GM19193 (cell line): ENCODE measurements around the gene ADAMTS9.

Source experiments
- POLR2A ChIP-seq: IDR thresholded peaks from 4 replicates; pipeline ENCODE4 v1.6.1; 2011; ENCODE audit not compliant: insufficient read depth, insufficient read length; ENCODE audit errors: extremely low read depth

ADAMTS9 gene

GRCh38 chr3:64523324-64523723 is 164.5 kb downstream of the ADAMTS9 start:
- TF ChIP-seq POLR2A: no peak

GRCh38 chr3:64520334-64520733 is 167.5 kb downstream of the ADAMTS9 start:
- no peak for TF ChIP-seq POLR2A

GRCh38 chr3:64518950-64519349 is 168.8 kb downstream of the ADAMTS9 start:
- no peak for TF ChIP-seq POLR2A

DNA sequence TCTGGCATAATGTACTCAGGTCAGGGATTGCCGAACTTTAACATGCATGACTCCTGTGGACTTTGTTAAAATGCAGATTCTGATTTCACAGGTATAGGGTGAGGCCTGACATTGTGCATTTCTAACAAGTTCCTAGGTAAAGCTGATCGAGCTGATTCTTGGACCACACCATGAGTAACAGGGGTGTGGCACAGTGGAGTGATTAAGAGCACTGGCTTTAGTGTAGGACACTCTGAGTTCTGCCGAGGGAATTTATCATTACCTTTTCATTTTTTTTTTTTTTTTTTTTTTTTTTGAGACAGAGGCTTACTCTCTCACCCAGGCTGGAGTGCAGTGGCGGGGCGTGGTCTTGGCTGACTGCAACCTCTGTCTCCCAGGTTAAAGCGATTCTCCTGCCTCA is 169.3 kb downstream of the ADAMTS9 start:
- no peak for TF ChIP-seq POLR2A

GRCh38 chr3:64514889-64515288 is 172.9 kb downstream of the ADAMTS9 start:
- TF ChIP-seq POLR2A: no peak

GRCh38 chr3:64509206-64509605 is 178.6 kb downstream of the ADAMTS9 start:
- TF ChIP-seq POLR2A: no peak

- TF ChIP-seq POLR2A: no peak
Measured at GRCh38 chr3:64508140-64508539, 179.7 kb downstream of the ADAMTS9 start.

GRCh38 chr3:64506255-64506654 is 181.5 kb downstream of the ADAMTS9 start:
- TF ChIP-seq POLR2A: no peak

DNA sequence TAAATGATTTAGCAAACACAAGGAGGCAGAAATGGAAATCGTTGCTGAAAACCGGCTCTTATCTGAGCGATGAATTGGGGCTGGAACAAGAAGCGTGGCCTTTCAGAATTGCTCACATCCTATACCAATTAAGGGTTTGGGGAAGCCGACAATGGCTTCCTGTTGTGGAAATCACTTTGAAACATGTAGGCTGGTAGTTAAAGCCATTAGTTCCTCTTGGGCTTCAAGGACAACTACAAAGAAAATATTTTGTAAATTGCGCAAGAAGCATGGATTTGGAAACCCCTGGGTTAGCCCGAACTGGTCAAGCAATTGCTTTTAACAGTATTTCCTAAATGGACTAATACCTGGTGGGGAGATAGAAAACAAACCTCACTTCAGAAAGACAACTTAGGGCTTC is 182.4 kb downstream of the ADAMTS9 start:
- TF ChIP-seq POLR2A: no peak

GRCh38 chr3:64502284-64502683 is 185.5 kb downstream of the ADAMTS9 start:
- no peak for TF ChIP-seq POLR2A

DNA sequence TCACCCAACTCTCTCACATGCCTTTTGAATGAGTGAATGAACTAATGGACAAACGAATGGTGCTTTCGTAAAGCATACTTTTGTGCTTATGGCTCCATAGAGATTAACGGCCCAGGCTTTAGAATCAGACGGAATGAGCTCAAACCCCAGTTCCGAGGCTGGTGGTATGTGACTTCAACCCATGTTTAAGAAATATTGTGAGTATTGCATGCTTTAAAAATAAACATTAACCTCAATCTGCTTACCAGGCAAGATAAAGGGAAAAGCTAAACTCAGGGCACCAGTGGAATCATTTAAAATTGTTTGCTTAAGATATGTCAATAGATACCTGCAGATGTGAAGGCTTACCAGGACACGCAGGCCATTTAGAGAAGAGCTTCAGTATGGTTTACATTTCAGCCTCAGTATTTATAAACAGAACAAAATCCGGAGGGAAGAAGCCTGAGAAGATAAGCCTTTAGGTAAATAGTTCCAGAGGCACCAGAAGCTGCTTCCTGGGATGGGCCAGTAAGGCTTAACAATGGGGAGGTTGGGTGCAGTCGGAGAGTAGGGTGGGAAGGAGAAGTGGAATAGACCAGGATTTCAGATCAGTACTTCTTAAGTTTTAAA is 186.4 kb downstream of the ADAMTS9 start:
- no peak for TF ChIP-seq POLR2A

- TF ChIP-seq POLR2A: no peak
Measured at GRCh38 chr3:64496786-64497490, 190.9 kb downstream of the ADAMTS9 start.

GRCh38 chr3:64495781-64496334 is 191.9 kb downstream of the ADAMTS9 start:
- TF ChIP-seq POLR2A: no peak

DNA sequence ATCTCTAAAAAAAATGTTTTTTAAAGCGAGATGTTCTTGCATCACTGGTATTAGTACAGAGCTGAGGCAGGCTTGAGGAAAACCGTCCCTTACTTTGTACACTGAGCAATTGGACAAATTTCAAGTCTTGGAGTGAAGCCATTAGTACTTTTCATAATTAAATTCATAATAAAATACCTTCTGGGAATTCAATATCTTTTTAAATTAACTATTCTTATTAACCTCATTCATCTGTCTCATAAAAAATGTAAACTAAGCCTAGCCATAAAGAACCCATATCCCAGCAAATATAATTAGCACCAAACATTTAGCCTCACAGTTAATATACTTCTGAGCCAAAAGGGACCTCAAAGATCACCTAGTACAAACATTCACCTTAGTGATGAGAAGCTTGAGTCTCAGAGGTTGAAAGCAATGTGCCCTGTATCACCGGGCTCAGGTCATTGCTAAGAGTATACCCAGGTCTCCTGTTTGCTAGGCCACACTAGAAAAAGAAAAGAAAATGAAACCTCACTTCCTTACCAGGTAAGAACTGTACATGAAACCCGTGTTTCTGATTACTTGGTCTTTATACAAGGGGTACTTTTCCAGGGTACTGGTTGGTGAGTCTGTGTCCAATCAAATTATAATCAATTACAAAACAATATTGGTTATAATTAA is 192.5 kb downstream of the ADAMTS9 start:
- no peak for TF ChIP-seq POLR2A

- no peak for TF ChIP-seq POLR2A
Measured at GRCh38 chr3:64494526-64494925, 193.3 kb downstream of the ADAMTS9 start.

DNA sequence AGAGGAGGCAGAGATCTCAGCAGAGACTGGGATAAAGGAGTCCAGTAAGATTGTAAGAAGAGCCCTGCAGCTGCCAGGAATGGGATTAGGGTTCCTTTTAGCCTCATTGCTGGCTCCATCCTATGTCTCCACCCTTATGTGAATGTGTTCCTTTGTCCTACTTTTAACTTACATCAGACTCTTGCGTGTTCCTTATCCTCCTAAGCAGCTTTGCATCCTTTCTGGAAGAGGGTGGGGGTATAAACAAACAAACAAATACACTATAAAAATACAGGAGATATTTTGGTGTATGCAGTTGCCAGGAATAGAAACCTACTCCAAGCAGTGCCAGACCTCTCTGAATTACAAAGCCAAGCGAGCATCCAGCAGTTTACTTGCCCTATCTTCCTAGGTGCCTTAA is 194.7 kb downstream of the ADAMTS9 start:
- no peak for TF ChIP-seq POLR2A

GRCh38 chr3:64491843-64492242 is 196.0 kb downstream of the ADAMTS9 start:
- no peak for TF ChIP-seq POLR2A
